SJSA1 (cell line): ENCODE results near the gene ITSN1. TPM values are rescaled to one million over a fixed set of nuclear protein-coding genes. Genes with fewer than 3 reads are reported as not detected.
"Not testable (repeated sequence)": the region's sequence is repeated elsewhere in the genome, so short reads cannot be mapped to it uniquely, and the experiment has no call there.

Source experiments
- DNase-seq, 2 experiments: peaks; one replicate each; pipeline ENCODE4 v3.0.0-alpha.2; 2015 to 2020; ENCODE audit warnings: low spot score in 2 of 2, low read depth in 1 of 2
- H3K27ac ChIP-seq: fragments of 250-450 bp; sonication (Bioruptor Pico); 2 replicates; pipeline ENCODE4 v1.5.1; 2020; ENCODE audit warnings: mild to moderate bottlenecking, moderate library complexity
- H3K27me3 ChIP-seq: fragments of 250-450 bp; sonication (Bioruptor Pico); replicated peaks from 2 replicates; pipeline ENCODE4 v1.5.1; 2020; ENCODE audit warnings: mild to moderate bottlenecking, moderate library complexity
- H3K36me3 ChIP-seq: fragments of 250-450 bp; sonication (Bioruptor Pico); 2 replicates; pipeline ENCODE4 v1.5.1; 2020; ENCODE audit warnings: mild to moderate bottlenecking
- H3K4me1 ChIP-seq: fragments of 250-450 bp; sonication (Bioruptor Pico); replicated peaks from 2 replicates; pipeline ENCODE4 v1.6.1; 2021; ENCODE audit warnings: mild to moderate bottlenecking
- H3K4me3 ChIP-seq: fragments of 250-450 bp; sonication (Bioruptor Pico); 2 replicates; pipeline ENCODE4 v1.5.1; 2020; ENCODE audit warnings: mild to moderate bottlenecking
- H3K9me3 ChIP-seq: fragments of 250-450 bp; sonication (Bioruptor Pico); replicated peaks from 2 replicates; pipeline ENCODE4 v1.5.1; 2020; ENCODE audit warnings: mild to moderate bottlenecking
- total RNA-seq: library from RNA; depleted of rRNA; stranded (reverse); fragments of >200 nt; shearing (Covaris generic); gene quantifications from 2 replicates; pipeline ENCODE4 v1.2.3, GENCODE V29; 2014; rRNA removed

The ITSN1 gene
- 25.8 and 53.2 TPM in 2 replicates for total RNA-seq

DNA sequence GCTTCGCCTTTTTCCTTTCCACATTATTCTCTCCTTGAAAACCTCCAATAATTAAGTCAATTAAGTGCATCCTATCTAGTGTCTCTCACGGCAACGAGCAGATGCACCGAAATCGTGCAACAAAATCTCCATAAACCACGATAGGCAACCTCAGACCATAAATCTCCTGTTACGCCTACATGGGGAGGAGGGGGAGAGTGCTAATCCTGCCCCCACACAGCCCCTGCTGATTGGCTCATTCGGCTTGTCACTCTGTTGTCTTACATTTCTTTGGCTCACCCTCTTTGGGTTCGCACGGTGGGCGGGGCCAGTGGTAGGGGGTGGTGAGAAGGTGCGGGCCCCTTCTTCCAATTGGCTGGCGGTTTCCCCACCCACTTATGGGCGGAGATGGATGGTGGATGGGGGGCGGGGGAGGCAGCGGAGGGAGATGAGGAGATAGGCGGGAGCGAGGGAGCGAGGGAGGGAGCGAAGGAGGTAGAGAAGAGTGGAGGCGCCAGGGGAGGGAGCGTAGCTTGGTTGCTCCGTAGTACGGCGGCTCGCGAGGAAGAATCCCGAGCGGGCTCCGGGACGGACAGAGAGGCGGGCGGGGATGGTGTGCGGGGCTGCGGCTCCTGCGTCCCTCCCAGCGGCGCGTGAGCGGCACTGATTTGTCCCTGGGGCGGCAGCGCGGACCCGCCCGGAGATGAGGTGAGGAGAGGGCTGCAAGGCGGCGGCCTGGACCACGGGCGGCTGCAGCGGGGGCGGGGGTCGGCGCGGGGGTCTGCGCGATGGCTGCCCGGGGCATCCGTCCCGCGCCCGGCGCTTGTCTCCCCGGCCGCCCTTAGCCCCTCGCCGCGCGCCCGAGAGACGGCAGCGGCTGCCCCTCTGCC lies at the start of gene ITSN1:
Gene ITSN1, plus strand, starts transcription at position 475 of the 869 bp plus-strand sequence. CDS start 76,328 bp downstream, outside the sequence.
- 0 out of 2 replicates have a peak, but pooled peaks cover 7% of the 10 kb centered on the region for H3K4me1 ChIP-seq
- H3K27ac ChIP-seq, result peak within 1 kb of the TSS; percentile 89
- peak; percentile 100 for DNase-seq
- H3K9me3 ChIP-seq, result no peaks in the 10 kb centered on the region
- H3K36me3 ChIP-seq, result peaks cover 14% of the 10 kb centered on the region
- peak within 1 kb of the TSS; percentile 95 for H3K4me3 ChIP-seq
- no peaks in the 10 kb centered on the region for H3K27me3 ChIP-seq

DNA sequence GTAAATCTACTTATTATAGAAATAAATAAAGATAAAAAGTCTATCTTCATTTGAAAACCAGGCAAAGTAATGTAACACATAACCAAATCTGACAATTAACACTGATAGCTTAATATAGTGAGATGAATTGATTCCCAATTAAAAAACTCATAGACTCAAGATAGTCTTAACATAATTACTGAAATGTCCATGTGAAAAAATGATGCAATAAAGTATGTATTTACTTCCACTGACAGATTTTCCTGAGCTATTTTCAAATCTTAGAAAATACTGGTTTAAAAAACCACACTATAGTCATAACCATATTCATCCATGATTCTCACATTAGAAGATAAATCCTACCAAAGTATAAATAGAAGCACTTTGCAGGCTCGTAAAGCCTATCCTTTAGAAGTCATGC lies 44.2 kb upstream of the ITSN1 start:
- DNase-seq, result no peak
- H3K36me3 ChIP-seq, result peaks cover 48% of the 10 kb centered on the region
- no peak overlapping the region for H3K27ac ChIP-seq
- H3K4me3 ChIP-seq, result no peak overlapping the region
- H3K27me3 ChIP-seq, result no peaks in the 10 kb centered on the region
- H3K4me1 ChIP-seq, result no peaks in the 10 kb centered on the region
- H3K9me3 ChIP-seq, result no peaks in the 10 kb centered on the region

DNA sequence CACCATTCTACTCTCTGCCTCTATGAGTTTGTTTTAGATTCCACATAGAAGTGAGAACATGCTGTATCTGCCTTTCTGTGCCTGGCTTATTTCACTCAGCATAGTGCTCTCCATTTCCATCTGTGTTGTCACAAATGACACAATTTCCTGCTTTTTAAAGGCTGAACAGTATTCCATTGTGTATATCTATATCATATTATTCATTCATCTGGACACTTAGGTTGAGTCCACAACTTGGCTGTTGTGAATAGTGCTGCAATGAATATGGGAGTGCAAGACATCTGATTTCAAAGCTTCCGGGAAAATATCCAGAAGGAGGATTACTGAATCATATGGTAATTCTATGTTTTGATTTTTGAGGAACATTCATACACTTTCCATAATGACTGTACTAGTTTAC lies 33.7 kb upstream of the ITSN1 start:
- no peak overlapping the region for H3K4me3 ChIP-seq
- DNase-seq, result no peak
- no peaks in the 10 kb centered on the region for H3K27me3 ChIP-seq
- H3K9me3 ChIP-seq, result no peaks in the 10 kb centered on the region
- H3K4me1 ChIP-seq, result no peaks in the 10 kb centered on the region
- H3K27ac ChIP-seq, result no peak overlapping the region
- H3K36me3 ChIP-seq, result peaks cover 46% of the 10 kb centered on the region

DNA sequence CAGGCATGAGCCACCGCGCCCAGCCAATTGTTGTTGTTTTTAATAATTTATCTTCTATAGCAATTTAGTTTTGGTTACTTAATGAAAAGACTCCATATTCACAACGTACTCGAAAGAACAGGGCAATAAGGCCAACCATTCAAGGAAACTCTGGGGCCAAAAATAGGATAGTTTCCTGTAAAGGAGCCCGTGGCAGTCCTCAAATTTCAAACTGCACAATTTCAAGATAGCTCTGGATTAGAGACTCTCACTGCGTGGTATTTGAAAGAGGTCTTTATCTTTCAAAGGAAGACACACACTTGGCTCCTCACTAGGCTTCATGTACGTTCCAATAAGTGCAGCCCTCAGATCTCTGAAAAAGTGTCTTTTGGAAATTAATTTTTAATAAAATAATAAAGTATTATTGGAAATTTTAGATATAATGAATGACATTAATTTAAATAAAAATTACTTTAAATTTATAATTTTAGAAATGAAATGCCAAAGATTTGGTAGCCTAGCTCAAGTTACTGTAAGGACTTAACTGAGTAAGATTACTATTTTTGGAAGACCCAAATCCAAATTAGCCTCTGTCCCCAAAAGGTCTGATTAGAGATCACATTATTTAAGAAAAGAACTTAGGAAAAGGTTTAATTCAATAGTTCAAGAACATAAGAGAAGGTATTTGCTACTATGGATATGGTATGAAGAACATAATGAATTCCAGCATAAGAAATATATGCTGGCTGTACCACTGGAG lies 31.1 kb upstream of the ITSN1 start:
- DNase-seq, result no peak
- H3K4me1 ChIP-seq, result no peaks in the 10 kb centered on the region
- H3K27me3 ChIP-seq, result no peaks in the 10 kb centered on the region

DNA sequence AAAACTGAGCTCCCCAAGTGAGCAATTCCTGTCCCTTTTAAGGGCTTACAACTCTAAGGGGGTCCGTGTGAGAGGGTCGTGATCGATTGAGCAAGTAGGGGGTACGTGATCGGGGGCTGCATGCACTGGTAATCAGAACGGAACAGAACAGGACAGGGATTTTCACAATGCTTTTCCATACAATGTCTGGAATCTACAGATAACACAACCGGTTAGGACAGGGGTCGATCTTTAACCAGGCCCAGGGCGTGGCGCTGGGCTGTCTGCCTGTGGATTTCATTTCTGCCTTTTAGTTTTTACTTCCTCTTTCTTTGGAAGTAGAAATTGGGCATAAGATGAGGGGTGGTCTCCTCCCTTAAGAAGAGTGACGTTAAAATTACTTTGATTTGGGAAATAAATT lies 24.7 kb upstream of the ITSN1 start:
- H3K27ac ChIP-seq, H3K4me3 ChIP-seq, H3K27me3 ChIP-seq, H3K4me1 ChIP-seq, DNase-seq, H3K9me3 ChIP-seq: not testable (repeated sequence)
- peaks cover 51% of the 10 kb centered on the region for H3K36me3 ChIP-seq

More for the DNA sequence above, 31.1 kb upstream of the ITSN1 start:
- H3K27ac ChIP-seq, result no peak overlapping the region
- H3K36me3 ChIP-seq, result peaks cover 53% of the 10 kb centered on the region
- H3K9me3 ChIP-seq, result no peaks in the 10 kb centered on the region
- no peak overlapping the region for H3K4me3 ChIP-seq

DNA sequence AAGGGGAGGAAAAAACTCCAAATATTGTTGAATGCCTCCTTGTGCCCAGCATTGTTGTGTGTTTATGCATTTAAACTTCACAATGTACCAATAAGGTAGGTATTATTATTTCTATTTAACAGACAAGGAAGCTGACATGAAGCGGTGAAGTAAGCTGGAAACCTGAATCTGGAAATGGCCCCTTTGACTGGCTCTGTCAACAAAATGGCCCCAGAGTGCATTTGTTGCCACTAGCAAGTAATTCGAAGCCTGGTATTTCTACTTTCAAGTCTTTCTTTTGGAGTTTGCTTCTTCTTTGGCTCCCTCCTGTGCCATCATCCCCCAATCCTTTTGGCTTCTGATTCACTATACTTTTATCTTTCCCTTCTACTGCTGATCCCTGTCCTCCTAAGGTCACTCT lies 23.9 kb upstream of the ITSN1 start:
- Histone ChIP-seq H3K27ac (no peak overlapping the region), H3K36me3 (peaks cover 42% of the 10 kb centered on the region), H3K27me3 (no peaks in the 10 kb centered on the region), H3K9me3 (no peaks in the 10 kb centered on the region), H3K4me3 (no peak overlapping the region), H3K4me1 (no peaks in the 10 kb centered on the region)
- no peak for DNase-seq

DNA sequence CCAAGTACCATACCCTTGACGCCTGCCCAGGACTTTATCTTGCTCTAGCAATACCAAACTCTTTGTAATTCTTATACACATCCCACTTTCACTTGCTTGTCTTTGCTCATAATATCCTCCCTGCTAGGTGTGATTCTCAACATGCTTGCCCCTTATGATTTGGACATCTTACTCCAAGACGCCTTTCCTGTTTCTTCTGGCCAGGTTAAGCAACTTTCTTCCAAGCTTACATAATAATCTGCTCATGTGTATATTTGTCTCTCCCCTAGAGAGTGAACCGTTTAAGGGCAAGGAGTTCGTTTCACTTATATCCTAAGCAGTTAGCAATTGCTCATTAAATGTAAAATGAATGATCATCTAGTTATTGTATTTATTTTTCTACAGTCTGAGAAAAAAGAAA lies 22.6 kb upstream of the ITSN1 start:
- Histone ChIP-seq H3K4me1 (no peaks in the 10 kb centered on the region), H3K27ac (no peak overlapping the region), H3K9me3 (no peaks in the 10 kb centered on the region), H3K27me3 (no peaks in the 10 kb centered on the region), H3K4me3 (no peak overlapping the region), H3K36me3 (peaks cover 40% of the 10 kb centered on the region)
- DNase-seq, result no peak

DNA sequence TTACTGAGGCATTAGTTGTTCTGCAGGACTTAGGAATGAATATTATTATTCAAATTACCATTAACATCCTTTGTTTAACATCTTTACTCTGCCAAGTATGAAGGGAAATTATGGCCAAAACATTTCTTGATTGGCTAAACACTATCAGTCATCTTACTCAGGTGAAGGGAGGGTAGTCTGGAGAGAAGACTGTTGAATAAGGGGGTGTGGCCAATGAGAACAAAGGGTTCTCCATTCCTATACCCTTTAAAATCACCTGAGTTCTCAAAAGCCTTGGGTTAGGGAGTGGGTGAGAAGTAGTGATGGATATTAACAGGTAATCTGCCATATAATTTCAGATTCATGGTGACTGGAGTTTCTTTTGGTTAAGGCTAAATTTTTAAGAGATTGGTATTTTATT lies 20.0 kb upstream of the ITSN1 start:
- no peak overlapping the region for H3K27ac ChIP-seq
- no peaks in the 10 kb centered on the region for H3K4me1 ChIP-seq
- H3K27me3 ChIP-seq, result no peaks in the 10 kb centered on the region
- peaks cover 33% of the 10 kb centered on the region for H3K36me3 ChIP-seq
- no peak overlapping the region for H3K4me3 ChIP-seq
- DNase-seq, result no peak
- H3K9me3 ChIP-seq, result no peaks in the 10 kb centered on the region

DNA sequence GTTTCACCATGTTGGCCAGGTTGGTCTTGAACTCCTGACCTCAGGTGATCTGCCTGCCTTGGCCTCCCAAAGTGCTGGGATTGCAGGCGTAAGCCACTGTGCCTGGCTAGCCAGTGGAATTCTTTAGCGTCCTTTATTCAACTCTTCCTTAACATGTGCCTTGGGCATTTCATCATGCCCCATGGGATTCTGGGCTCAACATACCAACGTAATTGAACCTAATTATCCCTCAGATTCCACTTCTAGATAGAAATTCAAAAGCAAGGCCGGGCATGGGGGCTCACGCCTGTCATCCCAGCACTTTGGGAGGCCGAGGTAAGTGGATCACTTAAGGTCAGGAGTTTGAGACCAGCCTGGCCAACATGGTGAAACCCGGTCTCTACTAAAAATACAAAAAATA lies 16.1 kb upstream of the ITSN1 start:
- H3K27me3 ChIP-seq, H3K4me1 ChIP-seq, H3K27ac ChIP-seq, DNase-seq, H3K4me3 ChIP-seq, H3K9me3 ChIP-seq: not testable (repeated sequence)
- peaks cover 40% of the 10 kb centered on the region for H3K36me3 ChIP-seq

DNA sequence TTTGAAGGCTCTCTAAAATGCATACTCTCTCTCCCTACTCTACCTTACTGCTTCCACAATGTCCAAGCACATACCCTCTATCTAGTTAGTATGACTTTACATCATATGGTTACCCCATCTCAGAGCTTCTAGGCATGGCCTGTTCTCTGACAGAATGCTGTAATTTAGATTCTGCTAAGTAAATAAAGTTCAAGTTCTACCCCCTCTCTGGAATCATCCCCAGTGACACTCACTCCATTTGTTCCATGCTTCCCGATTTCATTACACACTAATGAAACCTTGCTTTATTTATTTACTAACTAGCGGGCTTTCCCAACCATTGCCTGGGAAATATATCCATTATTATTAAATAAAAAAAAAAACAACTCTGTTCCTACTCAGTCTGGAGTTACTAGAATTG lies 8.0 kb upstream of the ITSN1 start:
- H3K9me3 ChIP-seq, result 0 out of 2 replicates have a peak, but pooled peaks cover 2% of the 10 kb centered on the region
- H3K27ac ChIP-seq, result no peak overlapping the region
- no peaks in the 10 kb centered on the region for H3K4me1 ChIP-seq
- no peak for DNase-seq
- no peak overlapping the region for H3K4me3 ChIP-seq
- H3K27me3 ChIP-seq, result no peaks in the 10 kb centered on the region
- H3K36me3 ChIP-seq, result peaks cover 26% of the 10 kb centered on the region

DNA sequence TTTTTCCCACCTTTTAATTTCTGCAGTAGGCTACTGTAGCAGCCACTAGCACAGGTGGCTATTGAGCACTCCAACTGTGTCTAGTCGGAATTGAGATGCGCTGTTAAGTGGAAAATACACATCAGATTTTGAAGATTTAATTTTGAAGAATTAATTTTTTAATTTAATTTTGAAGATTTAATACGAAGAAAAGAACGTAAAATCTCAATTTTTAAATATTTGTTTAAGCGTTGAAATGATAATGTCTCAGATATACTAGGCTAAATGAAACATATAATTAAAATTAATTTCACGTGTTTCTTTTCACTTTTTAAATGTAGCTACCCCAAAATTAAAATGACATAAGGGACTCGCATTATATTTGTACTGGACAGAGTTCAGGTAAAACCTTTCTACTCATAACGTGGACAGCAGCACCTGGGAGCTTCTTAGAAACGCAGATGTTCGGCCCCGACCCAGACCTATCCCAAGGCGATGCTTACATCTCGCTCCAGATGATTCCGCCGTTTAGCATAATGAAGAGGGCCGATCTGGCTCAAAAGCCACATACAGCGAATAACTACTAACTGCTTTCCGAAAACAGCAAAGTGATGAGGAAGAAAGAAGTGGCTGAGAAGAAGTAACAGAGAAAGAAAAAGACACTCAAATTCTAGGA lies 1.5 kb upstream of the ITSN1 start:
- Histone ChIP-seq H3K27me3 (no peaks in the 10 kb centered on the region), H3K4me3 (peak overlapping the region; percentile 95), H3K36me3 (peaks cover 14% of the 10 kb centered on the region), H3K4me1 (0 out of 2 replicates have a peak, but pooled peaks cover 7% of the 10 kb centered on the region), H3K9me3 (no peaks in the 10 kb centered on the region), H3K27ac (peak overlapping the region; percentile 89)
- no peak for DNase-seq

DNA sequence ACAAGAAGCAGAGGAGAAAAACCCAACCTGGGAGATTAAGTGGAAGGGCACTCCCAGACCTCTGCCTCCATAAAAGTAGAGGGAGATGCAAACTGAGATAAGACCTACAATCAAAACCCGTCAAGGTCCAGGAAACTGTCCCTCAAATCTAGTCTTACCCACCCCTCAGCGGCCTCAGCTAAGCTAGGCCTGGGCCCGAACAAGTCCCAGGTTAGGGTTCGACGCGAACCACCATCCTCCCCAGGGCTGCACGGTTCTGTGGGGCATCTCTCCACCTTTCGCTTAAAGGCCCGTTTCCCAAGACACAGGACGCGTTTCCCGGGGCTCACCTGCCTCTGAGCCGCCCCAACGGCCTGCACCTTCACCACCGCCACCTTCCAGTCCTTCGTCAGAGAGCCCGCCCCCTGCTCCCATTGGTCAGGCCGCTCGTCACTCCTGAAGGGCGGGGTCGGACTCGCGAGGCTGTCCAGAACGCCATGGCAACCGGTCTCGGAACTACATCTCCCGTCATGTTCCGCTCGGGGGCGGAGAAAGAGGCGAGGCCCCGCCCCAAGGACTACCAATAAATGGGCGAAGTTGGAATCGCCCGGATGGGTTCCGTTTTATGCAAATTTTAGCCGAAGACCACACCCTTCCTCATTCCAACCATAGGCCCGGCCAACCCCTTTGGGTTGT lies 812 bp upstream of the ITSN1 start, which contains the start of gene CRYZL1:
Gene CRYZL1, minus strand, starts transcription at position 390 of the 675 bp plus-strand sequence. CDS start 10,190 bp downstream, outside the sequence.
- peak; percentile 99 to 100 for DNase-seq
- Histone ChIP-seq H3K27me3 (no peaks in the 10 kb centered on the region), H3K36me3 (peaks cover 14% of the 10 kb centered on the region), H3K4me3 (peak within 1 kb of the TSS; percentile 95), H3K4me1 (0 out of 2 replicates have a peak, but pooled peaks cover 7% of the 10 kb centered on the region), H3K9me3 (no peaks in the 10 kb centered on the region), H3K27ac (peak within 1 kb of the TSS; percentile 89)
